GM23338 (cell line): ENCODE results near the gene BCAP29. TPM values are rescaled to one million over a fixed set of nuclear protein-coding genes. Genes with fewer than 3 reads are reported as not detected.
"Not testable (repeated sequence)": the region's sequence is repeated elsewhere in the genome, so short reads cannot be mapped to it uniquely, and the experiment has no call there.

ENCODE experiments used
- ATAC-seq: fragments of 200-7000 bp; cut with Tn5 transposase; 3 replicates; pipeline ENCODE4 v1.9.1; 2020
- DNase-seq: peaks from one replicate; pipeline ENCODE4 v3.0.0-alpha.2; 2015; ENCODE audit warnings: low spot score
- H2AFZ ChIP-seq: fragments of 200-600 bp; sonication (generic); 2 replicates; pipeline ENCODE4 v1.8.0; 2016; ENCODE audit warnings: antibody characterized with exemption, mild to moderate bottlenecking, moderate library complexity
- H3F3A ChIP-seq: fragments of 200-600 bp; sonication (generic); replicated peaks from 2 replicates; pipeline ENCODE4 v1.8.0; 2017; ENCODE audit warnings: antibody characterized with exemption, mixed run types, low read depth
- H3K27ac ChIP-seq: fragments of 200-600 bp; sonication (generic); 2 replicates; pipeline ENCODE4 v1.6.1; 2016; ENCODE audit warnings: low read depth
- H3K27me3 ChIP-seq: fragments of 200-600 bp; sonication (generic); 2 replicates; pipeline ENCODE4 v1.8.0; 2016; ENCODE audit warnings: mild to moderate bottlenecking, mixed run types, moderate library complexity; ENCODE audit not compliant: insufficient read depth
- H3K36me3 ChIP-seq: fragments of 200-600 bp; sonication (generic); 2 replicates; pipeline ENCODE4 v1.8.0; 2016; ENCODE audit warnings: mild to moderate bottlenecking; ENCODE audit not compliant: insufficient read depth
- H3K4me1 ChIP-seq: fragments of 200-600 bp; sonication (generic); 2 replicates; pipeline ENCODE4 v1.8.0; 2016; ENCODE audit warnings: mild to moderate bottlenecking, moderate library complexity; ENCODE audit not compliant: insufficient read depth
- H3K4me2 ChIP-seq: fragments of 200-600 bp; sonication (generic); 2 replicates; pipeline ENCODE4 v1.7.1; 2017; ENCODE audit warnings: mixed run types
- H3K4me3 ChIP-seq: fragments of 200-600 bp; sonication (generic); 2 replicates; pipeline ENCODE4 v1.6.1; 2016; ENCODE audit warnings: mixed run types
- H3K79me2 ChIP-seq: fragments of 200-600 bp; sonication (generic); replicated peaks from 2 replicates; pipeline ENCODE4 v1.8.0; 2017; ENCODE audit warnings: mild to moderate bottlenecking; ENCODE audit not compliant: insufficient read depth
- H3K9me2 ChIP-seq: fragments of 200-600 bp; sonication (generic); 2 replicates; pipeline ENCODE4 v1.8.0; 2017; ENCODE audit not compliant: insufficient read depth
- H4K20me1 ChIP-seq: fragments of 200-600 bp; sonication (generic); replicated peaks from 2 replicates; pipeline ENCODE4 v1.8.0; 2017; ENCODE audit warnings: mild to moderate bottlenecking; ENCODE audit not compliant: insufficient read depth
- H3K27ac Mint-ChIP-seq: 2 replicates; pipeline ENCODE4 v1.8.0; 2020; ENCODE audit warnings: inconsistent platforms, mild to moderate bottlenecking, moderate library complexity, mixed read lengths
- H3K27me3 Mint-ChIP-seq: 3 replicates; pipeline ENCODE4 v1.8.0; 2022; ENCODE audit warnings: low read depth, mild to moderate bottlenecking, moderate library complexity, mixed read lengths, inconsistent platforms; ENCODE audit not compliant: insufficient read depth, poor library complexity
- H3K36me3 Mint-ChIP-seq: 3 replicates; pipeline ENCODE4 v1.8.0; 2021; ENCODE audit warnings: low read depth, mild to moderate bottlenecking, inconsistent platforms, moderate library complexity, mixed read lengths
- H3K4me1 Mint-ChIP-seq: 3 replicates; pipeline ENCODE4 v1.8.0; 2020; ENCODE audit warnings: mild to moderate bottlenecking, inconsistent platforms, mixed read lengths
- H3K4me3 Mint-ChIP-seq: 3 replicates; pipeline ENCODE4 v1.8.0; 2021; ENCODE audit warnings: moderate library complexity, mild to moderate bottlenecking, inconsistent platforms, mixed read lengths
- H3K9me3 Mint-ChIP-seq: 3 replicates; pipeline ENCODE4 v1.8.0; 2020; ENCODE audit warnings: moderate library complexity, mild to moderate bottlenecking, inconsistent platforms, mixed read lengths
- EZH2phosphoT487 ChIP-seq: fragments of 200-600 bp; sonication (generic); IDR thresholded peaks from one replicate; pipeline ENCODE4 v1.8.1; 2018; ENCODE audit warnings: antibody characterized with exemption; ENCODE audit not compliant: unreplicated experiment
- JUNB ChIP-seq: IDR thresholded peaks from one replicate; pipeline ENCODE4 v1.6.1; 2016; ENCODE audit warnings: antibody characterized with exemption; ENCODE audit not compliant: unreplicated experiment
- NANOG ChIP-seq: IDR thresholded peaks from 2 replicates; pipeline ENCODE4 v1.6.1; 2016; ENCODE audit warnings: antibody characterized with exemption, borderline replicate concordance
- POLR2AphosphoS5 ChIP-seq: IDR thresholded peaks from 2 replicates; pipeline ENCODE4 v1.6.1; 2016; ENCODE audit warnings: antibody characterized with exemption, low read depth
- STAT1 ChIP-seq: IDR thresholded peaks from one replicate; pipeline ENCODE4 v1.6.1; 2016; ENCODE audit warnings: antibody characterized with exemption; ENCODE audit not compliant: unreplicated experiment
- ZNF331 ChIP-seq: fragments of 250-450 bp; sonication (Bioruptor Pico); IDR thresholded peaks from 2 replicates; pipeline ENCODE4 v1.5.0; 2020; ENCODE audit warnings: low read depth, mild to moderate bottlenecking, moderate library complexity
- polyA plus RNA-seq: library from polyadenylated mRNA; unstranded; fragments of >200 nt; fragmentation: Nextera tagmentation; extraction: Ambion mirVana; gene quantifications from 2 replicates; pipeline ENCODE4 v1.2.1, GENCODE V29; 2016
- total RNA-seq: library from RNA; depleted of rRNA; stranded (reverse); fragments of >200 nt; shearing (Covaris generic); gene quantifications from 2 replicates; pipeline ENCODE4 v1.2.3, GENCODE V29; 2014
- TF ChIP-seq, protein P1 (sequence below): IDR thresholded peaks from 2 replicates; pipeline ENCODE4 v1.6.1; 2016; ENCODE audit warnings: antibody characterized with exemption
- TF ChIP-seq, protein P2 (sequence below), 2 experiments: fragments of 200-600 bp in 1 of 2; sonication (generic) in 1 of 2; conservative IDR thresholded peaks; 2 replicates each; pipeline versions ENCODE4 v1.5.1 to v1.6.1; 2016 to 2017; ENCODE audit warnings: antibody characterized with exemption in 2 of 2, low read depth in 2 of 2, mild to moderate bottlenecking in 2 of 2, moderate library complexity in 1 of 2
- TF ChIP-seq, protein P3 (sequence below): IDR thresholded peaks from one replicate; pipeline ENCODE4 v1.6.1; 2018; ENCODE audit warnings: antibody characterized with exemption; ENCODE audit not compliant: unreplicated experiment

Gene BCAP29
- total and polyA plus RNA-seq, 2 experiments from 2014 or later = 18.4 to 24.0 TPM

GRCh38 chr7:107534139-107534538, 45.9 kb upstream of the BCAP29 start:
- Histone ChIP-seq H3F3A (no peaks in the 10 kb centered on the region), H3K4me2 (no peak overlapping the region), H3K36me3 (no peaks in the 10 kb centered on the region), H3K4me1 (peaks cover 9% of the 10 kb centered on the region), H3K79me2 (peaks cover 57% of the 10 kb centered on the region), H3K4me3 (no peak overlapping the region), H2AFZ (no peak overlapping the region), H3K9me2 (no peaks in the 10 kb centered on the region), H3K27me3 (no peaks in the 10 kb centered on the region), H3K27ac (no peak overlapping the region), H4K20me1 (peaks cover 3% of the 10 kb centered on the region; the same call in 1 of the 2 replicates)
- H3K27ac Mint-ChIP-seq = no peak overlapping the region
- no peak for TF ChIP-seq STAT1
- TF ChIP-seq, protein P1, sequence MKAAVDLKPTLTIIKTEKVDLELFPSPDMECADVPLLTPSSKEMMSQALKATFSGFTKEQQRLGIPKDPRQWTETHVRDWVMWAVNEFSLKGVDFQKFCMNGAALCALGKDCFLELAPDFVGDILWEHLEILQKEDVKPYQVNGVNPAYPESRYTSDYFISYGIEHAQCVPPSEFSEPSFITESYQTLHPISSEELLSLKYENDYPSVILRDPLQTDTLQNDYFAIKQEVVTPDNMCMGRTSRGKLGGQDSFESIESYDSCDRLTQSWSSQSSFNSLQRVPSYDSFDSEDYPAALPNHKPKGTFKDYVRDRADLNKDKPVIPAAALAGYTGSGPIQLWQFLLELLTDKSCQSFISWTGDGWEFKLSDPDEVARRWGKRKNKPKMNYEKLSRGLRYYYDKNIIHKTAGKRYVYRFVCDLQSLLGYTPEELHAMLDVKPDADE = no peak
- no peak for TF ChIP-seq NANOG
- TF ChIP-seq, protein P2, sequence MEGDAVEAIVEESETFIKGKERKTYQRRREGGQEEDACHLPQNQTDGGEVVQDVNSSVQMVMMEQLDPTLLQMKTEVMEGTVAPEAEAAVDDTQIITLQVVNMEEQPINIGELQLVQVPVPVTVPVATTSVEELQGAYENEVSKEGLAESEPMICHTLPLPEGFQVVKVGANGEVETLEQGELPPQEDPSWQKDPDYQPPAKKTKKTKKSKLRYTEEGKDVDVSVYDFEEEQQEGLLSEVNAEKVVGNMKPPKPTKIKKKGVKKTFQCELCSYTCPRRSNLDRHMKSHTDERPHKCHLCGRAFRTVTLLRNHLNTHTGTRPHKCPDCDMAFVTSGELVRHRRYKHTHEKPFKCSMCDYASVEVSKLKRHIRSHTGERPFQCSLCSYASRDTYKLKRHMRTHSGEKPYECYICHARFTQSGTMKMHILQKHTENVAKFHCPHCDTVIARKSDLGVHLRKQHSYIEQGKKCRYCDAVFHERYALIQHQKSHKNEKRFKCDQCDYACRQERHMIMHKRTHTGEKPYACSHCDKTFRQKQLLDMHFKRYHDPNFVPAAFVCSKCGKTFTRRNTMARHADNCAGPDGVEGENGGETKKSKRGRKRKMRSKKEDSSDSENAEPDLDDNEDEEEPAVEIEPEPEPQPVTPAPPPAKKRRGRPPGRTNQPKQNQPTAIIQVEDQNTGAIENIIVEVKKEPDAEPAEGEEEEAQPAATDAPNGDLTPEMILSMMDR (conservative IDR thresholded peaks at IDR 0.05; ENCODE audit: low read depth in 2 of 2) = no peak
- TF ChIP-seq POLR2AphosphoS5 = no peak
- TF ChIP-seq, protein P3, sequence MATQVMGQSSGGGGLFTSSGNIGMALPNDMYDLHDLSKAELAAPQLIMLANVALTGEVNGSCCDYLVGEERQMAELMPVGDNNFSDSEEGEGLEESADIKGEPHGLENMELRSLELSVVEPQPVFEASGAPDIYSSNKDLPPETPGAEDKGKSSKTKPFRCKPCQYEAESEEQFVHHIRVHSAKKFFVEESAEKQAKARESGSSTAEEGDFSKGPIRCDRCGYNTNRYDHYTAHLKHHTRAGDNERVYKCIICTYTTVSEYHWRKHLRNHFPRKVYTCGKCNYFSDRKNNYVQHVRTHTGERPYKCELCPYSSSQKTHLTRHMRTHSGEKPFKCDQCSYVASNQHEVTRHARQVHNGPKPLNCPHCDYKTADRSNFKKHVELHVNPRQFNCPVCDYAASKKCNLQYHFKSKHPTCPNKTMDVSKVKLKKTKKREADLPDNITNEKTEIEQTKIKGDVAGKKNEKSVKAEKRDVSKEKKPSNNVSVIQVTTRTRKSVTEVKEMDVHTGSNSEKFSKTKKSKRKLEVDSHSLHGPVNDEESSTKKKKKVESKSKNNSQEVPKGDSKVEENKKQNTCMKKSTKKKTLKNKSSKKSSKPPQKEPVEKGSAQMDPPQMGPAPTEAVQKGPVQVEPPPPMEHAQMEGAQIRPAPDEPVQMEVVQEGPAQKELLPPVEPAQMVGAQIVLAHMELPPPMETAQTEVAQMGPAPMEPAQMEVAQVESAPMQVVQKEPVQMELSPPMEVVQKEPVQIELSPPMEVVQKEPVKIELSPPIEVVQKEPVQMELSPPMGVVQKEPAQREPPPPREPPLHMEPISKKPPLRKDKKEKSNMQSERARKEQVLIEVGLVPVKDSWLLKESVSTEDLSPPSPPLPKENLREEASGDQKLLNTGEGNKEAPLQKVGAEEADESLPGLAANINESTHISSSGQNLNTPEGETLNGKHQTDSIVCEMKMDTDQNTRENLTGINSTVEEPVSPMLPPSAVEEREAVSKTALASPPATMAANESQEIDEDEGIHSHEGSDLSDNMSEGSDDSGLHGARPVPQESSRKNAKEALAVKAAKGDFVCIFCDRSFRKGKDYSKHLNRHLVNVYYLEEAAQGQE = no peak
- TF ChIP-seq EZH2phosphoT487 = no peak
- no peak for TF ChIP-seq JUNB
- TF ChIP-seq ZNF331 (CRISPR knock-in tag) = no peak
- H3K4me3 Mint-ChIP-seq = no peak overlapping the region
- H3K9me3 Mint-ChIP-seq = no peaks in the 10 kb centered on the region; the same call in 2 of the 3 replicates
- DNase-seq = no peak
- ATAC-seq = no peak
- no peaks in the 10 kb centered on the region for H3K27me3 Mint-ChIP-seq
- peaks cover 14% of the 10 kb centered on the region for H3K4me1 Mint-ChIP-seq
- H3K36me3 Mint-ChIP-seq = peaks cover 27% of the 10 kb centered on the region

GRCh38 chr7:107537228-107537627, 42.8 kb upstream of the BCAP29 start:
- H3K4me1 Mint-ChIP-seq, DNase-seq, ATAC-seq, H2AFZ ChIP-seq, H3K9me2 ChIP-seq, H3K4me3 Mint-ChIP-seq, H4K20me1 ChIP-seq, H3K27me3 Mint-ChIP-seq, H3K27ac ChIP-seq, H3F3A ChIP-seq, H3K27me3 ChIP-seq, H3K9me3 Mint-ChIP-seq, H3K4me3 ChIP-seq, H3K4me1 ChIP-seq, H3K27ac Mint-ChIP-seq, H3K4me2 ChIP-seq, H3K36me3 ChIP-seq: not testable (repeated sequence)
- H3K36me3 Mint-ChIP-seq = peaks cover 26% of the 10 kb centered on the region; the same call in 2 of the 3 replicates
- H3K79me2 ChIP-seq = peaks cover 60% of the 10 kb centered on the region
